ENCODE measurements around the gene TREML1. TPM values are rescaled to one million over a fixed set of nuclear protein-coding genes. Genes with fewer than 3 reads are reported as not detected.

TREML1 gene
- total RNA-seq, 4 donors from 2014 or later: not detected

GRCh38 chr6:41186031-41186562 is 31.9 kb upstream of the TREML1 start:
- Histone ChIP-seq H3K27ac (no peak overlapping the region), H3K4me1 (peaks cover 0 to 9% of the 10 kb centered on the region in 2 donors), H3K4me3 (replicated peaks in 1 of 3) (no peak overlapping the region), H3K36me3 (no peaks in the 10 kb centered on the region), H3K9me3 (no peaks in the 10 kb centered on the region), H3K27me3 (no peaks in the 10 kb centered on the region)
- intact Hi-C loops (cut with DNase I): no loop called here
- TF ChIP-seq CTCF (IDR thresholded peaks at IDR 0.05) (no peak), POLR2A (IDR thresholded peaks at IDR 0.05) (no peak)
- WGBS, 2 donors: 69 to 81% methylated on average over 10 of the region's 10 CpGs
- no peak for DNase-seq

GRCh38 chr6:41184761-41185160 is 30.6 kb upstream of the TREML1 start:
- Histone ChIP-seq H3K4me3 (replicated peaks in 1 of 3) (no peak overlapping the region), H3K27ac (no peak overlapping the region), H3K27me3 (no peaks in the 10 kb centered on the region), H3K9me3 (no peaks in the 10 kb centered on the region), H3K4me1 (peaks cover 0 to 9% of the 10 kb centered on the region in 2 donors), H3K36me3 (no peaks in the 10 kb centered on the region)
- intact Hi-C loops (cut with DNase I): no loop called here
- no peak for TF ChIP-seq POLR2A (IDR thresholded peaks at IDR 0.05)
- TF ChIP-seq CTCF (IDR thresholded peaks at IDR 0.05): no peak
- WGBS, 2 donors: 67 to 75% methylated on average over 7 of the region's 7 CpGs
- DNase-seq: no peak

GRCh38 chr6:41182069-41183034 is 28.2 kb upstream of the TREML1 start:
- TF ChIP-seq CTCF (IDR thresholded peaks at IDR 0.05): peak in 4 of 6 experiments; percentile 58 to 76 (median 66)
- TF ChIP-seq POLR2A (IDR thresholded peaks at IDR 0.05): no peak
- H3K4me1 ChIP-seq: peaks cover 0 to 9% of the 10 kb centered on the region in 2 donors
- H3K36me3 ChIP-seq: no peaks in the 10 kb centered on the region
- no peak overlapping the region for H3K27ac ChIP-seq
- DNase-seq: peak; percentile 54 to 62
- H3K27me3 ChIP-seq: no peaks in the 10 kb centered on the region
- intact Hi-C loops (cut with DNase I): no loop called here
- no peak overlapping the region for H3K4me3 ChIP-seq (replicated peaks in 1 of 3)
- WGBS, 2 donors: 47 to 58% methylated on average over 3 to 4 of the region's 4 CpGs
- no peaks in the 10 kb centered on the region for H3K9me3 ChIP-seq

- TF ChIP-seq CTCF (IDR thresholded peaks at IDR 0.05) (no peak), POLR2A (IDR thresholded peaks at IDR 0.05) (no peak)
- Histone ChIP-seq H3K4me3 (replicated peaks in 1 of 3) (no peak overlapping the region), H3K4me1 (peaks cover 0 to 9% of the 10 kb centered on the region in 2 donors), H3K9me3 (no peaks in the 10 kb centered on the region), H3K27me3 (no peaks in the 10 kb centered on the region), H3K27ac (no peak overlapping the region), H3K36me3 (no peaks in the 10 kb centered on the region)
- intact Hi-C loops (cut with DNase I): no loop called here
- no peak for DNase-seq
- 80 to 100% methylated on average over 1 of the region's 1 CpG for WGBS, 2 donors
Measured at GRCh38 chr6:41181566-41181965, 27.4 kb upstream of the TREML1 start.

- H3K4me3 ChIP-seq (replicated peaks in 1 of 3): no peak overlapping the region
Measured at GRCh38 chr6:41179163-41179562, 25.0 kb upstream of the TREML1 start.

More at GRCh38 chr6:41179163-41179562, 25.0 kb upstream of the TREML1 start:
- intact Hi-C loops (cut with DNase I): no loop called here
- Histone ChIP-seq H3K27me3 (no peaks in the 10 kb centered on the region), H3K9me3 (no peaks in the 10 kb centered on the region), H3K27ac (no peak overlapping the region), H3K36me3 (no peaks in the 10 kb centered on the region), H3K4me1 (peaks cover 0 to 9% of the 10 kb centered on the region in 2 donors)
- WGBS, 2 donors: 66 to 80% methylated on average over 4 of the region's 4 CpGs
- TF ChIP-seq CTCF (IDR thresholded peaks at IDR 0.05) (no peak), POLR2A (IDR thresholded peaks at IDR 0.05) (no peak)
- DNase-seq: no peak
